ENCODE data around the gene RHBDD3. TPM values are rescaled to one million over a fixed set of nuclear protein-coding genes. Genes with fewer than 3 reads are reported as not detected.

RHBDD3 gene
- total RNA-seq, 4 donors from 2014 or later, result 19.8 to 38.0 (median 28.6) TPM

DNA sequence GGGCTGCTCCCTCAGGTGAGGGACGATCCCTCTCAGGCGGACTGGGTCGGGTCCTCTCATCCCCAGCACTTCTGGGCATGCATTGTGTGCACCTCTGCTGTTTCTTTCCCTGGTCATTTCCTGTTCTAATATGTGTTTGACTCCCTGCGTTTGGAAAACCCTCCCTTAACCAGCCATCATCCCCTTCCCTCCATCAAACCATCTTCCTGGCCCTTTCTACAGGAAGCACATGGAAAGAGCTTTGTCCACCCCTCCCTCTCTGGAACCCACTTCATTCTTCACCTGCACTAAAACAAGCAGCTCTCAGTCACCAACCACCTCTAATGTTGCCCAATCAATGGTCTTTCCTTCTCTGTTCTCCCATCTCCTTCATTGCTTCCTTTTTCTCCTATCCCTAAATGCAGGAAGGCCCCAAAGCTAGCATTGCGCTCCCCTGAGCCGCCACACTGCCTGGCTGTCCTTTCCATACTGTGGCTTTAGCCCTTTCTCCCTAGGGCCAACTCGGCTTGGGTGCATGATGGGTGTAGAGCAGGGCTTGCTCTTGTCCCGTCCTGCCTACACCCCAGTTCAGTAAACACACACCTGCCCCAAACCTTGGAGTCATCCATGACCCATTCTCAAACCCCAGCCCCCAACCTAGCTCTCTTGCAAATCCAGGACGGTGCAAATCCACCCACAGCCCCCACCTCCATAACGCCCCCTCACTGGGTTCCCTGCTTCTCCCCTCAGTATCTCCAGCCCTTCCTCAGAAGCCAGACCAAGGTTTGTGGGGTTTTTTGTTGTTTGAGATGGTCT lies 33.2 kb upstream of the RHBDD3 start:
- H3K9me3 ChIP-seq, result no peaks in the 10 kb centered on the region
- no peaks in the 10 kb centered on the region for H3K27me3 ChIP-seq
- no peak for TF ChIP-seq POLR2A (IDR thresholded peaks at IDR 0.05)
- TF ChIP-seq, protein P1, sequence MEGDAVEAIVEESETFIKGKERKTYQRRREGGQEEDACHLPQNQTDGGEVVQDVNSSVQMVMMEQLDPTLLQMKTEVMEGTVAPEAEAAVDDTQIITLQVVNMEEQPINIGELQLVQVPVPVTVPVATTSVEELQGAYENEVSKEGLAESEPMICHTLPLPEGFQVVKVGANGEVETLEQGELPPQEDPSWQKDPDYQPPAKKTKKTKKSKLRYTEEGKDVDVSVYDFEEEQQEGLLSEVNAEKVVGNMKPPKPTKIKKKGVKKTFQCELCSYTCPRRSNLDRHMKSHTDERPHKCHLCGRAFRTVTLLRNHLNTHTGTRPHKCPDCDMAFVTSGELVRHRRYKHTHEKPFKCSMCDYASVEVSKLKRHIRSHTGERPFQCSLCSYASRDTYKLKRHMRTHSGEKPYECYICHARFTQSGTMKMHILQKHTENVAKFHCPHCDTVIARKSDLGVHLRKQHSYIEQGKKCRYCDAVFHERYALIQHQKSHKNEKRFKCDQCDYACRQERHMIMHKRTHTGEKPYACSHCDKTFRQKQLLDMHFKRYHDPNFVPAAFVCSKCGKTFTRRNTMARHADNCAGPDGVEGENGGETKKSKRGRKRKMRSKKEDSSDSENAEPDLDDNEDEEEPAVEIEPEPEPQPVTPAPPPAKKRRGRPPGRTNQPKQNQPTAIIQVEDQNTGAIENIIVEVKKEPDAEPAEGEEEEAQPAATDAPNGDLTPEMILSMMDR (IDR thresholded peaks at IDR 0.05 in 4 of 5, conservative IDR thresholded peaks at IDR 0.05 in 1 of 5), result no peak
- peak in 1 of 2 donors; percentile 7 for ATAC-seq
- no peak for DNase-seq
- peaks cover 7 to 50% of the 10 kb centered on the region in 2 donors for H3K36me3 ChIP-seq
- no peak overlapping the region for H3K4me3 ChIP-seq
- H3K4me1 ChIP-seq, result peaks cover 0 to 7% of the 10 kb centered on the region in 2 donors
- intact Hi-C loops (cut with DNase I; ENCODE audit: low total_unique reads), result no loop called here
- in situ Hi-C loops (cut with MboI; ENCODE audit: low sequenced_read_pairs in 4 of 4), result loop anchor here in 1 of 4 donors (10.0 kb wide), 1 partner anchor 94 kb away; no protein-coding TSS in a partner anchor
- H3K27ac ChIP-seq, result no peak overlapping the region

GRCh38 chr22:29300467-29300806 lies 32.7 kb upstream of the RHBDD3 start:
- no peak for ATAC-seq
- no peaks in the 10 kb centered on the region for H3K27me3 ChIP-seq
- H3K27ac ChIP-seq, result no peak overlapping the region
- H3K9me3 ChIP-seq, result no peaks in the 10 kb centered on the region
- DNase-seq, result no peak
- peaks cover 0 to 7% of the 10 kb centered on the region in 2 donors for H3K4me1 ChIP-seq
- in situ Hi-C loops (cut with MboI; ENCODE audit: low sequenced_read_pairs in 4 of 4) (loop anchor here in 1 of 4 donors (10.0 kb wide), 1 partner anchor 94 kb away; no protein-coding TSS in a partner anchor), intact Hi-C loops (cut with DNase I; ENCODE audit: low total_unique reads) (no loop called here)
- no peak overlapping the region for H3K4me3 ChIP-seq
- H3K36me3 ChIP-seq, result peaks cover 7 to 56% of the 10 kb centered on the region in 2 donors
- no peak for TF ChIP-seq POLR2A (IDR thresholded peaks at IDR 0.05)
- TF ChIP-seq, protein P1 (IDR thresholded peaks at IDR 0.05 in 4 of 5, conservative IDR thresholded peaks at IDR 0.05 in 1 of 5), result no peak

- H3K9me3 ChIP-seq, result no peaks in the 10 kb centered on the region
- ATAC-seq (no peak), DNase-seq (no peak)
- peaks cover 7 to 67% of the 10 kb centered on the region in 2 donors for H3K36me3 ChIP-seq
- in situ Hi-C loops (cut with MboI; ENCODE audit: low sequenced_read_pairs in 4 of 4), result loop anchor here in 1 of 4 donors (25.0 kb wide), 1 partner anchor 238 kb away; no protein-coding TSS in a partner anchor
- no peak overlapping the region for H3K4me3 ChIP-seq
- no peak for TF ChIP-seq POLR2A (IDR thresholded peaks at IDR 0.05)
- intact Hi-C loops (cut with DNase I; ENCODE audit: low total_unique reads), result no loop called here
- H3K27ac ChIP-seq, result no peak overlapping the region
- H3K4me1 ChIP-seq, result peaks cover 0 to 7% of the 10 kb centered on the region in 2 donors
- H3K27me3 ChIP-seq, result no peaks in the 10 kb centered on the region
Observed at GRCh38 chr22:29299136-29299900, 31.5 kb upstream of the RHBDD3 start.

DNA sequence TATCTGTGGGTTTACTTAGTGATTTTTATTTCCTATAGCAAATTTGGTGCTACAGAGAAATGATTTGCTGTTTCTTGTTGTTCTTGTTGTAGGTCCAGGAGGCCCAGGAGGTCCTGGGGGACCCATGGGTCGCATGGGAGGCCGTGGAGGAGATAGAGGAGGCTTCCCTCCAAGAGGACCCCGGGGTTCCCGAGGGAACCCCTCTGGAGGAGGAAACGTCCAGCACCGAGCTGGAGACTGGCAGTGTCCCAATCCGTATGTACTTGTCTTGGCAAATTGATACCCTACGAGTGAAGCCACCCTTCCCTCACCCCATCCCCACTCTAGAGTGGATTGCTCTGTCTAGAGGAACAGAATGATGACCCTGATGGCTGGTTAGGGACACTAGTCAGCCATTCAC lies 30.9 kb upstream of the RHBDD3 start:
- Histone ChIP-seq H3K4me3 (no peak overlapping the region), H3K4me1 (peaks cover 0 to 7% of the 10 kb centered on the region in 2 donors), H3K9me3 (no peaks in the 10 kb centered on the region), H3K27me3 (no peaks in the 10 kb centered on the region), H3K27ac (no peak overlapping the region), H3K36me3 (peaks cover 7 to 74% of the 10 kb centered on the region in 2 donors)
- no peak for TF ChIP-seq POLR2A (IDR thresholded peaks at IDR 0.05)
- TF ChIP-seq, protein P1 (IDR thresholded peaks at IDR 0.05 in 4 of 5, conservative IDR thresholded peaks at IDR 0.05 in 1 of 5), result no peak
- DNase-seq, result no peak
- intact Hi-C loops (cut with DNase I; ENCODE audit: low total_unique reads) (no loop called here), in situ Hi-C loops (cut with MboI; ENCODE audit: low sequenced_read_pairs in 4 of 4) (loop anchor here in 1 of 4 donors (25.0 kb wide), 1 partner anchor 239 kb away; no protein-coding TSS in a partner anchor)
- ATAC-seq, result no peak

- Histone ChIP-seq H3K4me3 (no peak overlapping the region), H3K4me1 (peaks cover 16 to 17% of the 10 kb centered on the region in 2 donors), H3K9me3 (no peaks in the 10 kb centered on the region), H3K27ac (peak overlapping the region in 3 of 4 donors; percentile 4 to 54 (median 33)), H3K27me3 (no peaks in the 10 kb centered on the region), H3K36me3 (peaks cover 13 to 93% of the 10 kb centered on the region in 2 donors)
- in situ Hi-C loops (cut with MboI; ENCODE audit: low sequenced_read_pairs in 4 of 4) (loop anchor here in 1 of 4 donors (25.0 kb wide), 1 partner anchor 245 kb away; no protein-coding TSS in a partner anchor), intact Hi-C loops (cut with DNase I; ENCODE audit: low total_unique reads) (no loop called here)
- ATAC-seq (peak in 1 of 2 donors; percentile 77), DNase-seq (no peak)
- no peak for TF ChIP-seq POLR2A (IDR thresholded peaks at IDR 0.05)
- TF ChIP-seq, protein P1 (IDR thresholded peaks at IDR 0.05 in 4 of 5, conservative IDR thresholded peaks at IDR 0.05 in 1 of 5), result no peak
Observed at GRCh38 chr22:29292379-29292778, 24.6 kb upstream of the RHBDD3 start.
